OCI-LY7 (cell line): ENCODE data around the gene HDHD2. TPM values are rescaled to one million over a fixed set of nuclear protein-coding genes. Genes with fewer than 3 reads are reported as not detected.

ENCODE experiments used
- BruUV-seq: library from RNA; stranded (reverse); fragments of 400-500 nt; replicated peaks from 2 replicates; lab custom pipeline; 2021; lab: Mats Ljungman, UMichigan
- CTCF ChIA-PET: fragments of 300-600 bp; sonication (Branson Sonifier 250); formaldehyde crosslinking; loops from one replicate; lab custom pipeline; 2022; ENCODE audit warnings: antibody characterized with exemption; ENCODE audit not compliant: unreplicated experiment; lab: Charles Lee
- POLR2A ChIA-PET: fragments of 300-600 bp; sonication (Branson Sonifier 250); formaldehyde crosslinking; loops from one replicate; lab custom pipeline; 2022; ENCODE audit warnings: antibody characterized with exemption; lab: Charles Lee
- DNase-seq: peaks from one replicate; pipeline ENCODE4 v3.0.0-alpha.2; 2015; ENCODE audit warnings: low spot score
- H2AFZ ChIP-seq: fragments of 200-600 bp; sonication (generic), shearing (Covaris generic); 2 replicates; pipeline ENCODE4 v1.6.1; 2014; ENCODE audit warnings: mild to moderate bottlenecking, antibody characterized with exemption, low read length, moderate library complexity
- H3K27ac ChIP-seq: fragments of 200-600 bp; sonication (generic); 2 replicates; pipeline ENCODE4 v1.5.1; 2014; ENCODE audit warnings: mixed run types, low read depth, mild to moderate bottlenecking, moderate library complexity, low read length, inconsistent platforms; ENCODE audit not compliant: poor library complexity, severe bottlenecking
- H3K36me3 ChIP-seq: fragments of 200-600 bp; sonication (generic); 2 replicates; pipeline ENCODE4 v1.6.1; 2014; ENCODE audit warnings: mild to moderate bottlenecking, antibody characterized with exemption, low read length, moderate library complexity, mixed read lengths; ENCODE audit not compliant: insufficient read depth
- H3K4me1 ChIP-seq: fragments of 200-600 bp; sonication (generic); 2 replicates; pipeline ENCODE4 v1.5.1; 2014; ENCODE audit warnings: mild to moderate bottlenecking, low read length; ENCODE audit not compliant: insufficient read depth, poor library complexity, severe bottlenecking
- H3K4me2 ChIP-seq: fragments of 200-600 bp; sonication (generic); 2 replicates; pipeline ENCODE4 v1.6.1; 2014; ENCODE audit warnings: mild to moderate bottlenecking, low read length
- H3K4me3 ChIP-seq: fragments of 200-600 bp; sonication (generic); 2 replicates; pipeline ENCODE4 v1.5.1; 2014; ENCODE audit warnings: mild to moderate bottlenecking, low read depth, low read length; ENCODE audit not compliant: poor library complexity, severe bottlenecking
- H3K79me2 ChIP-seq: fragments of 200-600 bp; sonication (generic); 2 replicates; pipeline ENCODE4 v1.6.1; 2016; ENCODE audit warnings: low read depth, mild to moderate bottlenecking, low read length, moderate library complexity, mixed read lengths; ENCODE audit not compliant: insufficient read depth
- H3K9me2 ChIP-seq: fragments of 200-600 bp; sonication (generic); 2 replicates; pipeline ENCODE4 v1.6.1; 2016; ENCODE audit warnings: mild to moderate bottlenecking, low read length, mixed read lengths; ENCODE audit not compliant: insufficient read depth
- H3K9me3 ChIP-seq: fragments of 200-600 bp; sonication (generic); 2 replicates; pipeline ENCODE4 v1.6.1; 2014; ENCODE audit warnings: mild to moderate bottlenecking, mixed run types, low read length, mixed read lengths
- H4K20me1 ChIP-seq: fragments of 200-600 bp; sonication (generic); 2 replicates; pipeline ENCODE4 v1.6.1; 2014; ENCODE audit warnings: mild to moderate bottlenecking, antibody characterized with exemption, low read length, moderate library complexity, mixed read lengths; ENCODE audit not compliant: insufficient read depth
- CTCF ChIP-seq: fragments of 200-600 bp; sonication (generic); conservative IDR thresholded peaks from 2 replicates; pipeline ENCODE4 v1.5.1; 2014; ENCODE audit warnings: mild to moderate bottlenecking, antibody characterized with exemption, low read length, moderate library complexity, mixed read lengths
- EZH2phosphoT487 ChIP-seq: fragments of 200-600 bp; sonication (generic); IDR thresholded peaks from 2 replicates; pipeline ENCODE4 v1.6.1; 2018; ENCODE audit warnings: low read depth, borderline replicate concordance, mild to moderate bottlenecking, mixed run types, antibody characterized with exemption, low read length, moderate library complexity, mixed read lengths
- intact Hi-C: fragments of 100-400 bp; cut with micrococcal nuclease; formaldehyde crosslinking; loops from one replicate; pipeline ENCODE4 v1.10.0; 2022; ENCODE audit not compliant: unreplicated experiment
- total RNA-seq, 2 experiments: library from RNA; depleted of rRNA in 1 of 2; stranded (reverse); fragments of >200 nt in 1 of 2; shearing (Covaris generic) in 1 of 2; gene quantifications; 2 replicates each; pipeline ENCODE4 v1.2.3, GENCODE V29; 2014 to 2022

HDHD2 gene
- total RNA-seq, 2 experiments from 2014 or later = 8.4 to 19.0 TPM

DNA sequence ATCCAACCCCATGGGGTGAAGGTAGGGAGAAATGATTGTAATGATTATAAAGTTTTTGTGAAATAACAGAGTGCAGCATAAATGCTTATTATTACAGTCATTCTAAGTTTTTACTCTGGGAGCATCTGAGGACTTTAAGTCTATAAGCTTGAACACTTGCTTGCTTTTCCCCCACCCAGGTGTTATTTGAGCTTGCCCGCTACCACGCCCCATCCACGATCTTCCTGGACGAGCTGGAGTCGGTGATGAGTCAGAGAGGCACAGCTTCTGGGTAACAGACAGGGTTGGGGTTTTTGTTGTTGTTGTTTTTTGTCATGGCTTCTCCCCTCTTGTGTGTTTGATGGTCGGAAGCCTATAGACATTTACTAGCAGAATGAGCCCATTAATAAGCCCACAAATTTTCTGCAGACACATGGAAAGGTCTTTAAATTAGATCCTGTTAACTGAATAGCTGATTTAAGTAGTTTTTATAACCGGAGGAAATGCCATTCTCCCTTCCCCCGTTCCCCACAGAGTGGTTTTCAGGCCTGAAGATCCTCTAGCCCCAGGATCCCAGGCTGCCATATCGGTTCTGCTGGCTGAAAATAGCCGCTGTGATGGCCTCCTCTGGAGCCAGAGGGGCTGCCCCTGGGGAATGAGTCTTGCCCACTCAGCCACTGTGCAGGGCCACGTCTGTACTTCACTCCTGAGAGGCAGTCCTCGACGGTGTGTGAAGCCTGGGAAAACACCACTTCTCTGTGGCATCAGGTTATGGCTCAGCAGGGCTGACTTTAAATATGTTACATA, 75.0 kb downstream of the HDHD2 start:
- Histone ChIP-seq H3K4me2 (no peak overlapping the region), H2AFZ (no peak overlapping the region), H3K36me3 (no peaks in the 10 kb centered on the region), H3K4me3 (no peak overlapping the region), H3K27ac (no peak overlapping the region), H4K20me1 (no peaks in the 10 kb centered on the region), H3K9me2 (no peaks in the 10 kb centered on the region), H3K79me2 (no peaks in the 10 kb centered on the region), H3K9me3 (no peaks in the 10 kb centered on the region), H3K4me1 (no peaks in the 10 kb centered on the region)
- ChIA-PET POLR2A (interaction anchor here (0.6 kb wide), 1 partner anchor 502 kb away, joined by 5 read pairs; no protein-coding TSS in a partner anchor), CTCF (no interaction called here)
- TF ChIP-seq EZH2phosphoT487 (no peak), CTCF (no peak)
- BruUV-seq = no TSS peak
- no peak for DNase-seq
- intact Hi-C loops = no loop called here

- Histone ChIP-seq H3K4me1 (no peaks in the 10 kb centered on the region), H4K20me1 (no peaks in the 10 kb centered on the region), H3K9me2 (no peaks in the 10 kb centered on the region), H3K9me3 (no peaks in the 10 kb centered on the region), H3K79me2 (no peaks in the 10 kb centered on the region), H3K27ac (no peak overlapping the region), H3K36me3 (no peaks in the 10 kb centered on the region), H3K4me2 (no peak overlapping the region), H3K4me3 (no peak overlapping the region), H2AFZ (no peak overlapping the region)
- ChIA-PET POLR2A (no interaction called here), CTCF (no interaction called here)
- no TSS peak for BruUV-seq
- intact Hi-C loops = no loop called here
- TF ChIP-seq EZH2phosphoT487 (no peak), CTCF (no peak)
- DNase-seq = no peak
Observed at GRCh38 chr18:47067648-47068047, 82.7 kb downstream of the HDHD2 start.

DNA sequence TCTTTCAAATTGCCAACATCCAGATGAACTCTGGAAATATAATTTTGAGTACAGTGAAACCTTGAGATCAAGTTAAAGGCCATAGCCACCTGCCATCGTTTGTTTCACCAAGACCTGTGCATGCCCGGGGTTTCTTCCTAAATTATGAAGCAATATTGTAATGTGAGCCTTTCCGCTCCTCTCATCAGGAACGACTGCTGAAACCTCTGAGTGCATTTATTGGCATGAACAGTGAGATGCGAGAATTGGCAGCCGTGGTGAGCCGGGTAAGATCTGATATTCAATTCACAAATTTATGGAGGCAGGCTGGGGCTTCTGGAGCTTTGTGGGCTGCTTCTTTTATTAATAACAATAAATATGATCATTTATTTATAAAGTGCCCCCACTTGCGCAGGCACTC, 87.2 kb downstream of the HDHD2 start:
- Histone ChIP-seq H3K27ac (no peak overlapping the region), H3K4me3 (no peak overlapping the region), H3K9me2 (no peaks in the 10 kb centered on the region), H3K4me2 (no peak overlapping the region), H3K79me2 (no peaks in the 10 kb centered on the region), H4K20me1 (no peaks in the 10 kb centered on the region), H2AFZ (no peak overlapping the region), H3K4me1 (no peaks in the 10 kb centered on the region), H3K36me3 (no peaks in the 10 kb centered on the region), H3K9me3 (no peaks in the 10 kb centered on the region)
- BruUV-seq = no TSS peak
- intact Hi-C loops = no loop called here
- TF ChIP-seq CTCF (no peak), EZH2phosphoT487 (no peak)
- ChIA-PET POLR2A (no interaction called here), CTCF (no interaction called here)
- DNase-seq = no peak
